ENCODE results near the gene CNIH3.
"Not testable (repeated sequence)": the region's sequence is repeated elsewhere in the genome, so short reads cannot be mapped to it uniquely, and the experiment has no call there.

The CNIH3 gene

DNA sequence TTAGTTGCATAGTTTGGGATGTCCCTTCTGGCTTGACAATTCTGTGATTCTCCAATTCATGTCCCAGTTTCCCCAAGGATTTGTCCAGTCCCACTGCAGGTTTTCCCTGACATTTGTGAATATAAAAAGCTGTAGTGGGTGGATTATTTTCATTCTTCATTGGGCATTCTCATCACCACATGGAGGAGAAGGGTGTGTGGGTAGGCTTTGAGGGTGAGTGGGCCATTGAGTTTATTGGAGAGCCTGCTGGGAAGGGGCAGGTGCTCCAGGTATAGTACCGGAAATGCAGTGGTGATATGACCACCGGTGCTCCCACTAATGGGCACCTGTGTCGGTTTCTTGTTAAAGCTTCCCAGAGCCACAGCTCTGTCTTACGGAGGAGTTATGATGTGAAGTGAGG is 74.5 kb downstream of the CNIH3 start:
- no peak for DNase-seq

DNA sequence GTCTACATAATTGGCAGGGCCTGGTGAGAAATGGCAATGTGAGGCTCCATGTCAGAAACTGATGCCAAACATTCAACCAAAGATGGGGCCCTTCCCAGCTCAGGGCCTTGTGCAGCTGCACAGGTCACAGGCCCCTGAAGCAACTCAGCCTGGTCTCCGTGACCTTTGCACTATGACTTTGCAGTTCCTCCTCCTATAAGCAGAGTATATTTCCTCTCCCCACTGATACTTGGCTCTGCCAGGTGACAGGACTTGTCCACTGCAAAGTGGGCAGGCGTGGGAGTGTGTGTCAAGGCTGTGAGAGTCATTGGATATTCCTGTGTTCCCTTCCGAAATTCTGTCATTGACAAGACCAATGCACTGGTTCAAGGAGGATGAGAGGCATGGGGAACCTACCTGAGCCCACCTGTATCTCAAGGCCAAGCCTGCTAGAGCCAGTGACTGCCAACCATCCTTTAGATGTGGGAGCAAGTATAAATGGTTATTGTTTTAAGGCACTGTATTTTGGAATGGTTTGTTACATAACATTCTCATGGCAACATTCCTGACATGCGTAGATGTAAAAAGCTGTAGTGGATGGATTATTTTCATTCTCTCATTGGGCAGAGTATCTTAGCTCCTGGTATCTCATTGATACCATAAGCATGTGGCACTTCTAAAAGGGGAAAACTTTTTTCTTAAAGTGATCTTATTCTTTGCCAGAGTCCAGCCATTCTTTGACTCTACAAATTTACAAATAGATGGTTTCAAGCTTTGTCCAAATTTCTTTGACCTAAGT is 75.2 kb downstream of the CNIH3 start:
- DNase-seq, result no peak

DNA sequence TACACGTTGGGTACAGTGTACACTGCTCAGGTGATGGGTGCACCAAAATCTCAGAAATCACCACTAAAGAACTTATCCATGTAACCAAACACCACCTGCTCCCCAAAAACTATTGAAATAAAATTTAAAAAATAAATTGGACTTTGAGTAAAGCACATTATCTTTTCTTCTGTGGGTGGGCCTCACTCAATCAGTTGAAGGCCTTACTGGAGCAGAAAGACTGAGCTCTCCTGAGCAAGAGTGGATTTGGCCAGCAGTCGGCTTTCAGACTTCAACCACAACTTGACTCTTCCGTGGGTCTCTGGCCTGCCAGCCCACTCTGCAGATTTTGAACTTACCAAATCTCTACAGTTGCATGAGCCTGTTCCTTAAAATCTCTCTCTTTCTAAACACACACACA is 78.9 kb downstream of the CNIH3 start:
- no peak for DNase-seq

DNA sequence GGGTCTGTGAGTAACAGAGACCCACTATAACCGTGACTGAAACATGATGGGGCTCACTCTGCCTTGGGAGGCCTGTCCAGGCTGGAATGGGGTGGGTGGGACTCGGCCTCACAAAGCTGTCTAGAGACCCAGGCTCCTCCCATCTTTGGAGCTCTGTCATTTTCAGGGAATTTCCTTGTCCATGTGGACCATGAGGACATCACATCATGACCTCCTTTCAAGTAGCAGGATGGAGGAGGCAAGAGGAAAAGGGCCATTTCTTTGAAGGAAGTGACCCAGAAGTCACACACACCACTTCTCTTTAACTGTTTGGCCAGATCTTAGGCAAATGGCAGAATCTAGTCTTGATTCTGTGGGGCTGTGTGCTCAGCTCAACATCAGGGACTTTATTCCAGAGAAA is 79.9 kb downstream of the CNIH3 start:
- DNase-seq, result no peak

DNA sequence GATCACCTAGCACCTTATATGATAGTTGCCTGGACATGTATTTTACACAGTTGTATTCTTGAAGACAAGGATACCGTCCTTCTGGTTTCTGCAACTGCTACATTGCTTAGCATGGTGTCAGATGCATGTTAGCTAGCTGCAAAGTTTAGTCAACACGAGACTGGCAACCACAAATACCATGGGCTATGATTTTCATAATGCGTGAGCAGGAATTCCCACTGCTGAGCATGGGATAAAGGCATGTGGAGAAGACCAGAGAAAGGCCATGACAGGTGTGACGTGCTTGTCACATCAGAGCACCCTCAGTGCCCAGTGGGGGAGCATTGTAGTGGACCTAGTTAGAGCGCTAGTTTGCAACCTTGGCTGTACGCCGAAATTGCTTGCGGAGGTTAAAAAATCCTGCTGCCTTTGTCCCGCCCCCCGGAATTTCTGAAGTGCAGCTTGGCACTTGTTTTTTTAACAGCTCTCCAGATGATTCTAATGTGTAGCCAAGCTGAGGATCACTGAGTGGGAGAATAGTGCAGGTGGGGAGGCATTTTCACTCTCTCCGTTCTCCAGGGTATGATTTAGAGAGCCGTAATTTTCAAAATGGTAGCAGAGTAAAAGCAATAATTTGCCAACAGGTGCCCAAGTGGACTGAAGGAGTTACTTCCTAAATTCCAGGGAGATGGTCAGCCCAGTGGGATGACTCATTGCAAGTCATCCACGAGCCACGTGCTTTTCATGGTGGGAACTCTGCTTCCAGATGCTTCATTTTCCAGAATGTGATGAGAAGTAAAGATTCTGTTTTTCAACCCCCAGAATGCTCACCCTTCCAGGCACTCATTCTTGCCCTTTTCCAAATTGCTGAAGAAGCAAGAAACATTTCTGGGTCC is 81.0 kb downstream of the CNIH3 start:
- DNase-seq, result no peak

DNA sequence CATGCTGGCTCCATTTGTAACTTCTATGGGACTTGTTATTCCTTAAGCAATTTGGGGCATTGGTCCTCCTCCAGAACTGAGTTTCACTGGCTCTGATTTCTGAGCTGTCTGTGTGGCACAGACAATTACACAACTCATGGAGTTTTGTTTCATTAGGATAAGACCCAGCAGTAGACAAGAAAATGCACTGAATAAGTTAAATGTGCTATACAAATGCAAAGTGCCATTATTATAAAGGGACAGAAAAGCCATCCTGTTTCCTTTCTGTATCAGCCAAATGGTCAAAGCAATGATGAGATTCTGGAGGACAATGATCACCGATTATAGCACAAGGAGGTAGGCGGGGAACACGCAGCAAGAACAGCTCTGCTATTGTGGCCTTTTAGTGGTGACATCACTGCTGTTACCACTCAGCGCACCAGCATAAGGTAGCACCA is 81.9 kb downstream of the CNIH3 start:
- no peak for DNase-seq

DNA sequence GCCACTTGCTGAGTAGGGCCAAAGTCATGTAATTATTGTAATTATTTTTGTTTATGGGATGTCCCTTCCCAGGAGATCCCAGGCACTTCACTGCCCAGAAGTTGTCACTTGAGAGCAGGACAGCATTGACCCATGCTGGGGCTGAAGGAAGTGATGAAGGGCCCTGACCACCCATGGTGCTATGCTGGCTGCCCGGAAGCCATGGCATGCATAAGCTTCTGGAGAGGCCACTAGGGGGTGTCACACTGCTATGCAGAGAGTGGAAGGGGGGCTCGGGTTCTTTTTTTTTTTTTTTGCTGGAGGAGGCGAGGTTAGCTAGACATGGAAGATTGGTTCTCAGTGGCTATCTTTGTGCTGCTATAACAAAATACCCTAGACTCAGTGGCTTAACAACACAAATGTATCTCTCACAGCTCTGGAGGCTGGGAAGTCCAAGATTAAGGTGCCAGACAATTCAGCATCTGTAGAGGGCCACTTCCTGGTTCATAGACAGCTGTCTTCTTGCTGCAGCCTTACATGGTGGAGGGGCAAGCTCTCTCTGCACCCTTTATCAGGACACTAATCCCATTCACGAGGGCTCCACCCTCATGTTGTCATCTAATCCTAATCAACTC is 84.9 kb downstream of the CNIH3 start:
- DNase-seq, result no peak

DNA sequence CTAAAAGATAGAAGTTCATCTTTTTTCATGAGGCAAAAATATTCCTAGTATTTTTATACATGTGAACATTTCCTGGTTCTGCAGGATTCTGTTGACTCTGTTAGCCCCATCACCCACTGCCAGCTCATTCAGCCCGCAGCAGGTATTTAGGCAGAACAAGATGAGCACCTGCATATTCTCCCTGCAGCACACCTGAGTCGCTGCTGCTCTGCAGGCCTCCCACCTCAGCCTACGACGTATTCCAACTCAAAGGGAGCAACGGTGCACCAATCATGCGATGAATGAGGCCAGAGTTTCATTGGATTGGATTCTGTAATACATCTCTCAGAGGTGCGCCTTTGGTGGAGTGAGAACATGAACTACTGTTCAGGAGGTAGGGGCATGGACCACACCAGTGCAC is 87.6 kb downstream of the CNIH3 start:
- DNase-seq, result no peak

DNA sequence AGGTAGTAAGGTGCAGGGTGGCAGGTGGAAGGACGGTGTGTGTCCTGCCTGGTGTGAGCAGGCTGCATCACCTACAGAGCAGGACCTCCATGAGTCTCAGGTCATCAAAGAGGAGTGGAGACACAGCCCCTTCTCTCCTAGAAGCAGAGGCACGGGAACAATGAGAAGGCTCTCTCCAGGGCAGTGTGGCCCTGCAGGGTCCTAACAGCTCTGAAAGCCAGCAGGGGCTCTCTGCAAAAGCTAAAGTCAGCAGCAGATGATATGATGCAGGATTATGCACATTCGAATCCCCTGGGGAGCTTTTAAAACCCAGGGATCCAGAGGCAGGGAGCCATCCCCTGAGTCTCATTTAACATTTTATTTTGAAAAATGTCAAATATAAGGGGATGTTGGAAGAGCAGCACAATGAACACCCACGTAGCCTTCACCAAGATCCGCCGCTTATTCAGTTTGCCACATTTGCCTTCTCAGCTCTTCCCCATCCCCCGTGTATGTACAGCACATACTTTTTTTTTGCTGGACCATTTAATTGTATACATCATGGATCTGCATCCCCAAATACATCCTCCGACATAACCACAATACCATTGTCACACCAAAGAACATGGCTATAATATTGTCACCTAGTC is 88.1 kb downstream of the CNIH3 start:
- DNase-seq, result no peak

DNA sequence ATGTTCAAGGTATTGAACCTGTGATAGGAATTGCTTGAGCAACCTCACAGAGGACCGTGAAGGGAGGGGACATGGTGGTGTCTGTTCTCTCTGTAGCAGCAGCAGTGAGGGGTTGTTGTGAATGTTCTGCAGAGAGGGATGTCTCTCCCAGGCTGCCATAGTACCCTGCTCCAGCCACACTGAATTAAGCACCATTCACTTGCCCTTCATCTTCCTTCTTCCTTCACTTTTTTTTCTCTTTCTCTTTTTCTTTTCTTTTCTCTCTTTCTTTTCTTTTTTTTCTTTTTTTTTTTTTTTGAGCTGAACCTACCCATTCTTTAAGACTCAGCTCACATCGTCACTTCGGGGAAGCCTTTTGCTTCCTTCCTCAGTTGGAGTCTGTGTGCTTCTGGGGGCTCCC is 89.5 kb downstream of the CNIH3 start:
- DNase-seq, result no peak

DNA sequence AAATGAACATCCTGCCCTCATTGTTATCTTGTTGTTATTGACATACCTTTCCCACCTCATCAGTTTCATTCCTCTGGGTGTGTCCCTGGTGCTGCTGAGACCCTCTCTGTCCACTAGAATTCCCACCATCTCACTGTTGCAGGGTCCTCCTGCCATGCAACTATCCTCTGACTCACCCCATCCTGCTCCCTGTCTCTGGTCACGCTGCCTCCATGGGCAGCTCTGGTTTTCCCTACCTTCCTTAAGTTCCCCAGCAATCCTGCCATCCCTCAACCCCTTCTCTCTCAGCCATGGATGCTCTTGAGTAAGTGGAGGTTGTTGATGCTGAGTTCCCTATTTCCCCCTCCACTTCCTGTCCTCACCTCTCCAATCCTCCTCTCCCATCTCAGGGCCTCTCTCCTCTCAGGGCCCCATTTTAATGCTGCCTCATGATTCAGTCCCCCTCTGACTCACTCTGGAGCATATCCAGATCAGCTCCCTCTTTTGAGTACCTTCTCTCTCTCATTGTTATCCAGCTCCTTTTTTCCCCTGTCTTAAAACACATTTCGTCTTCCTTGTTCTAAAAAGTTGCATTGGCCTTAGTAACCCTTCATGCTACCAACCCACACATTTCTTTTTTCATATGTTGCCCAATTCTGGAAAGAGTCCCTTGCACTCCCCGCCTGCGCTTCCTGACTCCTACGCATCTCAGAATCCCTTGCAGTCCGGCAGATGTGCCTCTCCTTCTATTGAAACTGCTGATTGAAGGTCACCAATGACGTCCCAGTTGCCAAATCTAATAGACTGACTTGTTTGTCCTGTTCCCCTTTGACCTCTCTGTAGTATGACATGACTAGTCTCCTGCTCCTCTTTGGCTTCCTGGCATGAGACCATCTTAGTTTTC is 92.0 kb downstream of the CNIH3 start:
- no peak for DNase-seq

DNA sequence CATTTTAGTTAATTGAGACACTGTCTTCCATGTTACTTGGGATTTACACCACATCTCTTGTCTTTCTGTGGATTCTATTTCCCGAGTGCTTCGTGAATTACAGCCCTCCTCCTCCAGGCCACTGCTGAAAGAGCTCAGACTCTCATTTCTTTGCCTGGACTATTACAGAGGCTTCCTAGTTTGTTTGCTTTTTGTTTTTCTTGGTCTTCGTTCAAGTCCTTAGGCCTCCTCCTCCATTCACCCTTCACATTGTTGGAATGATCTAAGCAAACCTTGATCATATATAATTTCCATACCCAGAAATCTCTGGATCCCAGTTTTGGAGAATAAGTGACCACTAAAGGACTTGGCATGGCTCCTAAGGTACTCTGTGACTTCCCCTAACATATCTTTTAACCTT is 94.1 kb downstream of the CNIH3 start:
- no peak for DNase-seq

DNA sequence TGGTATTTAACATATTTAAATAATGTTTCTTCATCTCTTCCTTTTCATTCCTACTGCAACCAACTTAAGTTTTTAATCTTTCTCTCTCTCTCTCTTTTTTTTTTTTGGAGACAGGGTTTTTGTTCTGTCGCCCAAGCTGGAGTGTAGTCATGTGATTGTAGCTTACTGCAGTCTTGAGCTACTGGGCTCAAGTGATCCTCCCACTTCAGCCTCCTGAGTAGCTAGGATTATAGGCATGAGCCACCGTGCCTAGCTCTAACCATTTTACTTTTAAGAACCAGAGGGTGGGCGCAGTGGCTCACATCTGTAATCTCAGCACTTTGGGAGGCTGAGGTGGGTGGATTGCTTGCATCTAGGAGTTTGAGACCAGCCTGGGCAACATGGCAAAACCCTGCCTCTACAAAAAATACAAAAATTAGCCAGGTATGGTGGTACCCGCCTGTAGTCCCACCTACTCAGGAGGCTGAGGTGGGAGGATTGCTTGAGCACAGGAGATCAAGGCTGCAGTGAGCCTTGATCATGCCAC is 95.2 kb downstream of the CNIH3 start:
- not testable (repeated sequence) for DNase-seq

DNA sequence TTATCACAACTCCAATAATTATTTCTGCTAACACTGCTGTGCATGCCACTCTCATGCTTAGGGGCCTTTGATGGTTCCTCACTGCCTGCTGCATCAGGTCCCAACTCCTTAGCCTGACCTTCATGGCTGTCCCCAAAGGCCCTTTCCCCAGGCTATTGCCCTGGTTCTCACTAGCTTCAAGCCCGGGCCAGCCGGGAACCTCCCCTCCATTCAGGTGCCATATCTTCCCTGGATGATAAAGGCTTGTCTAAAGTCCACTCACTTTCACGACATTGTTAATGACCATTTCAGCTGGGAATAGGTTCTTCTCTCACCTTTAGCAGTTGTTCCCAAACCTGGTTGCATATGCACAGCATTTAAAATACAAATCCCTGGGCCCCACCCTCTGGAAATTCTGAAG is 95.8 kb downstream of the CNIH3 start:
- no peak for DNase-seq

DNA sequence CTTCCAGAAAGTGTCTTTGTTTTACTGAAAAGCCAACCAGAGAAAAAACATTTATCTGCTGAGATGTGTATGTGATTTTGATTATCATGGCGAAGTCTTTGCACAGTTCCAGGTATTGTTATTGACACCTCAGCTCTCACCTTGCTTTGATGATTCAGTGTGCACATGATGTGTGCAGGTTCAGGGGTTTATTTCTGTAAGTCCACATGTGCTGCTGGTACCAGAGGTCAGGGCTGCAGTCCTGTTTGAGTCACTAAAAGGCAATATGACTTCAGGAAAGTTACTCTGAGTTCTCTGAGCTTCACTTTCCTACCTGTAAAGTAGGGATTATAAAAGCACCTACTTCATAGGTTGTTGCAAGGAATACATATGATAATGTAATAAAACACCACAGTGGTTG is 97.1 kb downstream of the CNIH3 start:
- no peak for DNase-seq

DNA sequence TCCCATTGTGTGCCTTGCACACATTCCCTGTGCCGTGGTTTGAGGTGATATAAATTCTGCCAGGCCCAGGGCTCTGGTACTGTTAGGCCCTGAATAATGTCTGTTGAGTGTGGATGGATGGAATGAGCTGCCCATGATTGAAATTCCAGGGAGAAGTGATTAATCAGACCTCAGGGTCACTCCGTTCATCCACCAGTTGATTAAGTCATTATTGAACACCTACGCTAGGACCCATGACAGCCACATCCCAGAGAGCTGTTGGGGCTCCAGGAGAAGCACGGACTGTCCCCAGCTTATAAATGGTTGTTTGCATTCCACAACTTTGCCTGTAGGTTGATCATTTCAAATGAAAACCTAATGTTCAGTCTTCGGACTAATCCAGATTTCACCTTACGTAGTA is 98.4 kb downstream of the CNIH3 start:
- DNase-seq, result no peak

DNA sequence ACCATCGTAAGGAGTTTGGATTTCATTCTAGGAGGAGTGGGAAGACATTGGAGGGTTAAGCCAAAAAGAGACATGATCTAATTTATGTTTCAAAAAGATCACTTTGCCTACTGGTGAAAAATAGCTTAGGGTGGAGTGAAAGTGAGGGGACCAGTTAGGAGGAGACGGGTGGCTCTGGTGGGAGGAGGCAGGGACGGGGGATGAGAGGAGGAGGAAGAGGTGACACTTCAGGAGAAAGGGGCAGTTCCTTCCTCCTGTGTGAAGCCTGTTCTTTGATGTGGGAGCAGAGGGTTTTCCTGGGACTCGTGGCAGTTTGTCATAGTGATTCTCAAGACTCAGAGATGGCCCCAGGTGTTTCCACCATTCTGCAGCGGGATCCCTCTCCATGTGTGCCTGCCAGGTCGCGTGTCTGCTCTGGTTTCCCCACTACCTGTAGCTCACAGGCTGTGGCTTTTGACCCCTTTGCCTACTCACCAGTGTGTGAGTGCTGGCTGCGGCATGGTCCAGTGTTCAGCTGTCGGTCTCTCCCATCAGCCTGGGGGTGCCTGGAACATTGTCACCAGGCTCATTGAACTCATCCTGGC is 102.4 kb downstream of the CNIH3 start:
- DNase-seq, result no peak

DNA sequence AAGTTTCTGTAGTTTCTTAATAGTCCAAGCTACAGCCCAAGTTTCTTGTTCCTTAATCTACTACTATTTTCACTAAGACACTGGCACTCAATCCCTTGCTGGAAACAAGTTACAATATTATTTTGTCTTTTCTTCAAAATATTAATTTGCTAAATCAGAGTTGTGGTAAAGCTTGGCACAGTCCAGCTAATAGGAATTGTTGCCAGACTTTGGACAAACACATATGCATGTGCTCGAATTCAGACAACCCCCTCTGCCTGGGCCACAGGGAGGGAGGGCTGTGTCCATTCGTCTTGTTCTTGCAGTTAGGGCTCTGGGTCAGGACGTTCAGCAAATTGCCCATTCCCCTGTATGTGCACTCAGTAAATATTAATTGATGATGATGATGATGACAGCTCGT is 103.6 kb downstream of the CNIH3 start:
- DNase-seq, result no peak

DNA sequence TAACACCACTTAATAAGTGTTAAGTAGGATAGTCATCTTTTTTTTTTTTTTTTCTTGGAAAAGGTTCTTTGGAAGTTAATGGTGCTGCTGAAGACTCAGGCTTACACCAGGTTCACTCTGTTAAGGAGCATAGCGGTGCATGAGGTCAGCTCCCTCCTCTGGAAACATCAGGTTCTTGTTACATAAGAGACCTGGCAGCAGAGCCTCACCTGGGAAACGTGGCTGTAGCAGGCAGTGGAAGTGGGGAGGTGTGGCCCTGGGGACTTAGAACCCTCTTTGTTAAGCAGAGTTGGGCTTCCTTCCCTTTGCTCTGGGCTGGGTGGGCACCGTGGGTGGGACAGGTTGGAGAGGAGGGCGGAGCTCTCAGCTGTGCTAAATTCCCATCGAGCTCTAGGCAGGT is 104.1 kb downstream of the CNIH3 start:
- DNase-seq, result no peak

DNA sequence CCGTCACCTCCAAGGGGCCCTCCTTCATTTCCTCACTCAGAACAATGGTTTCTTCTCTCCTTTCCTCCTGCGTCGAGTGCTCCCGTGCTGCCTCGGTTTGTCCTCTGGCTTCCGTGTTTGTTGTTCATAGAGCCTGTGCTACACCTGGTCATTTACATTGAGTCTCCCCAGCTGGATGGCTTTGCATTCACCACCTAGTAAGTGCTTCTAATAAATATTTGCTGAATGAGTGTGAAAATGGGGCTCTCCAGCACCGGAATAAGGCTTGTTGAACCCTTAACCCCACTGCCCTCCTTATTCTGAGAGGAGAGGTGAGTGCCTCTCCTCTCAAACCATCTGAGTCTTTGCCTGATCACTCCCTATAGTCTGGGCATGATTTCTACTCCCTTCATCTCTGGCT is 104.9 kb downstream of the CNIH3 start:
- DNase-seq, result no peak

DNA sequence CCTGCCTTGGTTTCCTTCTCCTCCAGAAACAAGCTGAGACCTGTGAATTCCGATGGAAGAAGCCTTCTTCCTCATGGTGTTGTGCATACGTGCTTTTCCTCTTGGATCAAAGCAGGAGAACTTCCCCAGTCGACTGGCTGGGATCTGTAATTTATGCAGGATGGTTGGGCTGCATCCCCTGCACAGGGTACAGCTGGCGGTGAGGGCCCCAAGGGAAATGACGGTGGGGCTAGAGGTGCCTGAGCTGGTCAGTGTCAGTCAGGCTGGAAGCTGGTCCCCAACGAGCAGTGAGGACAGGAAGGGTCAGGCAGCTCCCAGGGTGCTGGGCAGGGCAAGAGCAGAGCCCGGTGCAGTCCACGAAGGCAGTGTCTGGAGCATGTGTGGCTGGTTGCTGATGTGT is 106.7 kb downstream of the CNIH3 start:
- no peak for DNase-seq

DNA sequence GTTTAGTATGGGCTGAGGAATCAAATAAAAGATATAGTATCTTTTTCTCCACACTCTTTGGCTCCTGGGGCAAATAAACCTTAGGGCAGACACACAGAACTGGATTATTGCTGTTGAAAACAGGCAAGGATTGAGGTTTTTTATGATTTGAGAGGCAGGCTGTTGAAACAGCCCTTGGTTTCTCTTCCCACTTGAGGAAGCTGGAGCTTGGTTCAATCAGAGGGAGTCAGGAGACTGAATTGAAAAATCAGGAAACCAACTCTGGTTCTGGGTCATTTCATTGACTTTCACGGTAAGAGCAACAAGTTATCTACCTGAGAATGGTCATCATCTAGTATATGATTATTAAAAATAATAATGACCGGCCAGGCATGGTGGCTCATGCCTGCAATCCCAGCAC is 108.4 kb downstream of the CNIH3 start:
- DNase-seq, result no peak
